Astrocyte of the hippocampus (primary cell): ENCODE data around the gene ATP13A2.
A peak's percentile ranks its signal among the peaks of the same experiment; 100 is the strongest.

Source experiments
- DNase-seq: peaks from one replicate; pipeline ENCODE4 v3.0.0; 2011; ENCODE audit warnings: low read depth, low spot score

The ATP13A2 gene

GRCh38 chr1:17002524-17002902 is 9.2 kb downstream of the ATP13A2 start:
- no peak for DNase-seq

DNA sequence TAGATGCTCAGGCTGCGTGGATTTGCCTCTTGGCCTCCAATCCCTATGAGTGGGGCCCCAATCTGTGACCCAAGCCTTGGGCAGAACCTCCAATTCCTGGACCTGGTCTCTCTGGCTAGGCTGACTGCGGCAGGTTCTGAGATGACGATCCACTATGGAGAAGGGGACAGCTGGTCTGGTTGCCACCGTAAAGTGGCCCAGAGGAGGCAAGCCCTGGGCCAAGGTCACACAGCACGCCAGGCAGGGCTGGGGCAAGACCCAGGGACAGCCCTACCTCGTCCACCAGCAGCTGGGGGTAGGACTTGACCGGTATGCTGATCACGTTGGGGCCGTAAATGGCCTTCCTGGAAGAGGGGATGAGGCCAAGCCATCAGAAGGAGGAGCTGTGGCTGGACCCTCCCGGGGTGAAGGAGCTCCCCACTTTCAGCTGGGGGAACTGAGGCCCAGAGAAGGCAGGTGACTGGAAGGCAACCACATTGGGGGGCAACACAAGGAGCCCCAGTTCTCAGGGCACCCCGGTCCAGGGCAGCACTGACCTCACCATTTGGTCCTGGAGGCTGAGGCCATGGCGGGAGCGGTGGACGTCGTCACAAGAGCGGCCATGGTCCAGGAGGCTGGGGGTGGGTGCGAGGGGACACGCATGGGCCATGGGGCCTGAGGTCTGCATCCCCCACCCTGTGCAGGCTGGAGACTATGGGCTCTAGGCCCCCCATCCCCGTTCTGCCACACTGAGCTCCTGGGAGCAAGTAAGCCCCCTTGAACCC is 9.8 kb downstream of the ATP13A2 start:
- no peak for DNase-seq

DNA sequence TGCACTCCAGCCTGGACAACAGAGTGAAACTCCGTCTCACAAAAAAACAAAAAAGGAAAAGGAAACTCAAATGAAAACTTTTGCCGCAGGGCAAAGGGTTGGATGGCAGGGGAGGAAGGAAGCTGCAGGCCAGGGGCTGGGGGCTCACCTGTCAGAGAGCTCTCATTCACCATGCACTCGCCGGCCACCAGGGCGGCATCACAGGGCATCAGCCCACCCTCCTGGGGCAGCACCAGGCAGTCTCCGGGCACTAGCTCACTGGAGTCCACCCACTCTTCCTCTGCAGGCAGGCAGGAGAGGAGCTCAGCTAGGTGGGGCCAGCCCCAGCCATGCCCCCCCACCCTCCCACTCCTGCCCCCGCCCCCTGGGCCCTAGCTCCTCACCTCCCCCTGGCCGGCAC is 11.9 kb downstream of the ATP13A2 start:
- no peak for DNase-seq

DNA sequence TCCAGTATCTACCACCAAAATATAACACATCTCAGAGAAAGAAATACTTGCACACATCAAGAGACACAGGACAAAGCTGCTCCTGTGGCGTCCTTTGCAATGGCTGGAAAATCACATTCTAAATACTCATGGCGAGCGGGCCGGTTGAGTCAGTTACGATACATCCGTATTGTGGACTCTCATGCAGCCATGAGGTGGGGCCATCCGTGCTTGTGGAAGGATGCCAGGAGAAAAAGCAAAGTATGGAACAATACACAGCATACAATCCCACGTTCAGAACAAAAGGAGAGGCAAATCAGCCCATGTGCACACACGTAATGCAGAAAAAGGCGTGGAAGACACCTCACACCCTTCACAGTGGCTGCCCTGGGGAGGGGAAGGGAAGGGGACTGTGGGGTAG is 13.1 kb downstream of the ATP13A2 start:
- peak; percentile 36 for DNase-seq

GRCh38 chr1:16996845-16997244 is 14.9 kb downstream of the ATP13A2 start:
- DNase-seq = no peak

GRCh38 chr1:16993521-16994038 is 18.1 kb downstream of the ATP13A2 start:
- DNase-seq = no peak

GRCh38 chr1:16992675-16993074 is 19.1 kb downstream of the ATP13A2 start:
- no peak for DNase-seq

DNA sequence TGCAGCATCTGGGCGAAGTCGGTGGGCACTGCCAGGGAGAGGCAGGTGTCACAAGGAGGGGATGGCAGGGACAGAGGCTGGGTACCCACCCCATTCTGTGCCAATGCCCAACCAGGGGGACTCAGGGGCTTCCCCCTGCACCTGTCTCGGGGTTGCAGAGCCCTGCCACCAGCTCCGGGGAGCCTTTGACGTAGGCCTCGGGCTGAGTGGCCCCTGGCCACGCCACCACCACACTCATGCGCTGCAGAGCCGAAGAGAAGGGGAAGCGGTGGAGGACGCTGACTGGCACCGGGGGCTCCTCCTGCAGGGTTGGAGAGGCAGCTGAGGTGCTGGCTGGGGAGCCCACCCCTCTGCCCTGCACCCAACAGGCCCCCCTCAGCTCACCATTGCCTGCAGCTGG is 19.6 kb downstream of the ATP13A2 start:
- DNase-seq = no peak

- DNase-seq = no peak
These were observed 20.2 kb downstream of the ATP13A2 start for GRCh38 chr1:16991571-16991970.

DNA sequence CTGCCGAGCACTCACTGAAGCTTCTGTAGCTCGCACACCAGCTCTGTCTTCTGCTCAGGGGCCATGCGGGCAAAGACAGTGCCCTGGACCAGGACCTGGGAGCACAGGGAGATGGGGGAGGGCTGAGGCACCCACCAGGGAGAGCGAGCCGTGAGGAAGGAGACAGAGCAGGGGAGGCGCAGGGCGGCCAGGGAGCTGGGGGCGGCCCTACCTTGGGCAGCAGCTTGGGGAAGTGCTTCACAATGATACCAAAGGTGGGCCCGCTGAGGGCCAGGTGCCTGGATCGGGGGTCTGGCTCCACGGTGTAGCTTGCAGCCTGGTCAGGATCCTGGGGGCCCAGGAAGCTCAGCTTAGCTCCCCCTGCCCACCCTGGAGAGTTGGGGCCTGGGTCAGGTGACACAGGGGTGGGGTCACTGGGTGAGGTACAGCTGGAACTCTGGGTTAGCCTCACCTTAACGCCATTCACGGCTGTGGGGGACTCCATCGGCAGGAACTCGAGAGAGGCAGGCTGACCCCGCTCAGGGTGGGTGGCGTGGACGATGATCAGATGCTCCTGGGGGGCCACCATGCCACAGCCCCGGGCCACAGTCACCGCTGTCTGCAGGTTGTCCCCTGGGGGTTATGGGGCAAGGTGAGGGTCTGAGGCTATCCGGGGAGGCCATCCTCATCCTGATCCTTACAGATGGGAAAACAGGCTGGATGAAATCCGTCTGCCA is 21.9 kb downstream of the ATP13A2 start:
- no peak for DNase-seq

DNA sequence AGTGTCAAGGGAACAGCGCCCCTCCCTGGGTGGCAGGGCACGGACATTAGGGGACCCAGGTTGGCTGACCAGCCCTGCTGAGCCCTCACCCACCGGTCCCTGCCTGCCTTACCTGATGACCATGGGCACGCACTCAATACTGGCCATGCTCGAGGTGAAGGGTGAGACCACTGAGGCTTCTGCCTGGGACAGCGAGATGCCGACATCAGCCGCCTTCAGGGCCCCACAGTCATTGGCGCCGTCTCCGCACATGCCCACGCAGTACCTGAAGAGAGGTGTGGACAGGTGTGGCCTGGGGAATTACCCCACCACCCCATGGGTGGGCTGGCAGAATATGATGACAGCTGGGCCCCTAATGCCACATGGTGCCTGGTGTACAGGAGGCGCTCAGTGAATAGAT is 23.5 kb downstream of the ATP13A2 start:
- no peak for DNase-seq

- no peak for DNase-seq
These were observed 24.8 kb downstream of the ATP13A2 start for GRCh38 chr1:16986962-16987361.

DNA sequence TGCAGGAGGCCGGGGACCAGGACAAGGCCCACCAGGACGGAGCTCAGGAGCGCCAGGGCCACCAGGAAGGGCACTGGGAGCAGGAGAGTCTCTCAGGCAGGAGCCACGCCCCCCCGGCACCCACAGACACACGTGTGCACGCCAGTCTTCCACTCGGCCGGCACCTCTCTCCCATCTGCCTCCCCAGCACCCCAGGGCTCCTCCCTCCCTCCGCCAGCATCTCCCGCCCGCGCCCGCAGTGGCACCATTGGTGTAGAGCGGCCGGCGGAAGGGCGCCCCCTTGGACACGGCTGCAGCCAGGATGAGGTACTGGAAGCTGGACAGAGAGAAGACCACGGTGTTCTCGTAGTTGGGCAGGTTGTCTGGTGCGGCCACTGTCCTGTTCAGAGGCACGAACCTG is 25.2 kb downstream of the ATP13A2 start:
- no peak for DNase-seq

DNA sequence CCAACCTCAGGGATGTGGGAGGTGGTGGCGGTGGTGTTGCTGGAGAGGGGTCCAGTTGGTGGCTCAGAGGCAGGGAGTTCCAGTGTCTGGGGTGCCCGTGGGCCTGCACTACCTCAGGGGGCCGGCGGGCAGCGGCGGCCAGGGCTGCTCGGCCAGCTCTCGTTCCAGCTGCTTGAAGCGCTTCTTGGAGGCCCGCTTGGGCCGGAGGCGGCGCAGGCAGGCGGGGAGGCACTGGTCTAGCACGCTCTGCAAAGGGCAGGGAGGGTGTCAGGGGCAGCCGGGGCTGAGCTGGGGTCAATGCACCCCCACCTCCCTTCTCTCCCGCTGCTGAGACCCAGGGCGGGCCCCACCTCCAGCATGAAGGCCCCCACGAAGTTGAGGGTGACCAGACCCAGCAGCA is 25.6 kb downstream of the ATP13A2 start:
- no peak for DNase-seq

DNA sequence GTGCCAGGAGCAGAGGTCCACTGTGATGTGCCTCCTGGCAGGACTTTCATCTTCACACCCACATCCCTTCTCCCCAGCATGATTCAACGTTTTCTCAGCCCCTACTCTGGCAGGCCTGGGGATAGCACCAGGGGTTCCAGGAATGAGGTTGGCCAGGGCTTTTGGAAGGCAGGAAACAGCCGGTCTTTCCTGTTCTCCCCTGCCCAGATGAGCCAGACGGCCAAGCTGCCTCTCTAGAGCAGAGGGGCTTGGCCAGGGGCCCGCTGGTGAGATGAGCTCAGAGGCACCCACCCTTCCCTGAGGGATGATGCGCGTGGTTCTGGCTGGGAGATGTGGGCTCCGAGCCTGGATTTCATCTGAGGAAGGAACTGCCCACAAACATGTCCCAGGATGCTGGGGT is 27.0 kb downstream of the ATP13A2 start:
- peak; percentile 92 for DNase-seq

- no peak for DNase-seq
These were observed 28.1 kb downstream of the ATP13A2 start for GRCh38 chr1:16983649-16984048.

DNA sequence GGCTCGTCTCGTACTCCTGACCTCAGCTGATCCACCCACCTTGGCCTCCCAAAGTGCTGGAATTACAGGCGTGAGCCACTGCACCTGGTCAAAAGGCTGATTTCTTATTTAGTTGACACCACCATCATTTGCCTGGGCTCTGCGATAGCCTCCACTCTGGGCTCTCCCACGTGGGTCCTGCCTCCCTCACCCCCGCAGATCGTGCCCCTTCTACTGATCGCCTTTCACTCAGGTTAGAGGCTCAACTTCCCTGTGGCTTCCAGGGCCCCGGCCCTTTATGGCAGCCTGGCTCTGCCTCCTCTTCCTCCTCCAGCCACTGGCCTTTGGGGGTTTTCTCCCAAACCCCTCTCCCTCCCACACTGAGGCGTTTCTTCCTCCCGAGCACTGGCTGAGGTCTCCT is 28.8 kb downstream of the ATP13A2 start:
- no peak for DNase-seq

- DNase-seq = peak; percentile 81
These were observed 30.4 kb downstream of the ATP13A2 start for GRCh38 chr1:16981269-16981849.

DNA sequence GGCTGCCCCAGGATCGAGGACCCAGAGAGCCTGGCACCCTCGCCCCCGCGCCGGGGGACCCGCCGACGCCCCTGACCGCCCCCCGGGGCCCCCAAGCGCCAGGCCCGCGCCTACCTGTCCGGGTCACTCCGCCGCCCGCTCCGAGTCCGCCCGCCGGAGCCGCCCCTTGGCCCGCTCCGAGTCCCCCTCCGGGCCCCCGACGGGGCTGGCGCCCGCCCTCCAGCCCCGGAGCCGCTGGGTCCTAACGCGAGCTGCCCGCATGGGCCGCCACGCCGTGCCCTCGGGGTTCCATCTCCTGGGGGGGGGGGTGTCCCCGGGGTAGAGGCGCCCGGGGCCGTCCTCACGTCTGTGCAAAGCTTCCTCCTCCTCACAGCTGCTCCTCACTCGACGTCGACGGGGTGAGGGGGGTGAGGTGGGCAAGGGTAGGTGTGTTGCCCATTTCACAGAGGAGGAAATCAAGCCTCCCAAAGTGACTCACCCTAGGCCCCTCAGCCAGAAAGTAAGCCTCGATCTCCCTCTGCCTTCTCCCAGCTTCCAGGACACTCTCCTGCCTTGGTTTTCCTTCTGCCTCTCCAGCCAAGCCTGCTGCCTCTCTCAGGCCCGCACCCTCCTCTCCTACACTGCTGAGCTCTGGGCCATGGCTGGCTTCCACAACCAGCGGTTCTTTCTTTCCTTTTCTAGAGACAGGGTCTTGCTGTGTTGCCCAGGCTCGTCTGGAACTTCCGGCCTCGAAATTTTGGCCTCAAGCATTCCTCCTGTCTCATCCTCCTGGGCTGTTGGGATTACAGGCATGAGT is 31.1 kb downstream of the ATP13A2 start, which contains the start of gene MFAP2:
Gene MFAP2, minus strand, starts transcription at position 148 of the 796 bp plus-strand sequence. CDS start 2,347 bp downstream, outside the sequence.
- peak; percentile 70 for DNase-seq

DNA sequence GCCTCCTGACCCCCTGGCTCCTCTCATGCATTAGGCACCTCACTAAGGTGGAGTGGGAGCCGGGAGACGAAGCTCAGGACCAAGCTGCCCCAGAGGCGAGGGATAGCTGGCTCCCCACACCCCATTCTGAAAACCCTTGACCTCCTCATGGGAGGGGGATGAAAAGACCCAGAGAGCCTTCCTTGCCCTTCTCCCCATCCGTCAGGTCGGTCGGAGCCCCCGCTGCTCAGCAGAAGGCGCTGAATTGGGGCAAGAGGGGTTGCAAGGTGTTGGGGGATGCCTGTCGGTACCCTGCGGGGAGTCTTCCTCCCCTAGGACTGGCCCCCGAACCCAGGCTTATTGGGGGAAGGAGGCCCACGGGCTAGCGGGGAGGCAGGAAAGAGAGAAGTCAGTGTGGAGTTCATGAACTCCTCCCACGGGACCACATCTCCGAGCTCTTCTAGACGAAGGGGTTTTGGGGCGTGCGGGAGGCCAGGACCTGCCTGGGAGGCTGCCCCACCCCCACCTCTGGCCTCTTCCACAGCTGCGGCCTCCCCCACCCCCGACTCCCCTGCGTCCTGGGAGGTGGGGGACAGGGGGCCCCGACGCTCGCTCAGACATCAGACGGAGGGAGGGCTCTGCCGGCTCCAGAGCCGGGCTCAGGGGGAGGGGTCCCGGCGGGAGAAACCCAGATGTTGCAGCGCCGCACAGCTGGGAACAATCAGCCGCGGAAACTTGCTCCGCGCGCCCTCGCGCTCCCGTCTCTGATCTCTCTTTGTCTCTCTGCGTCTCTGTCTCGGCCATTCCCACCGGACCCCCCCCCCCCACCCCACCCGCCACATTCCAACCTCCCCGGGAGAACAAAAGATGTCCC is 32.0 kb downstream of the ATP13A2 start:
- peak; percentile 36 for DNase-seq
